ENCODE results near the gene NHS. TPM values are rescaled to one million over a fixed set of nuclear protein-coding genes. Genes with fewer than 3 reads are reported as not detected.

Gene NHS
- total and polyA plus RNA-seq, 11 donors, result 0.22 to 3.4 (median 1.1) TPM

DNA sequence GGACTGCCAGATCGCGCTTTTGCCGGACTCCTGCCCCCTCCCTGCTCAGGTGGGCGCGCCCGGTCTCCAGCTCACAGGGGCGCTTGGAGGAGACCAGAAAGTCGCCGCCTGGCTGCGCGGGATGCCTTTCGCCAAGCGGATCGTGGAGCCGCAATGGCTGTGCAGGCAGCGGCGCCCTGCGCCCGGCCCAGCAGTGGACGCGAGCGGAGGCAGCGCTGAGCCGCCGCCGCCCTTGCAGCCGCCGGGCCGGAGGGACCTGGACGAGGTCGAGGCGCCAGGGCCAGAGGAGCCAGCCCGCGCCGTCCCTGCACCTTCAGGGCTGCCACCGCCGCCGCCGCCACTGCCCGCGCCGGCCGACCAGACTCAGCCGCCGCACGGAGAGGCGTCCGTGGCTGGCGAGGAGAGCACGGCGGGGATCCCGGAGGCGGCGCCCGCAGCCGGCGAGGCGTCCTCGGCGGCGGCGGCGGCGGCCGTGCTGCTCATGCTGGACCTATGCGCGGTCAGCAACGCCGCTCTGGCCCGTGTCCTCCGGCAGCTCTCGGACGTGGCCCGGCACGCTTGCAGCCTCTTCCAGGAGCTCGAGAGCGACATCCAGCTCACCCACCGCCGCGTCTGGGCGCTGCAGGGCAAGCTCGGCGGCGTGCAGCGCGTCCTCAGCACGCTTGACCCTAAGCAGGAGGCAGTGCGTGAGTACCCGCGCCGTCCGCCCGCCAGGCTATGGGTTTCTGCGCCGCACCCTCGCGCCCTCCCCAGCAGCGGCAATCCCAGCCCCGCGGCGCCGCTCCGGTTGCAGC lies 834 bp downstream of the NHS start:
- TF ChIP-seq CTCF (IDR thresholded peaks at IDR 0.05) (no peak), POLR2A (IDR thresholded peaks at IDR 0.05) (no peak)
- H3K36me3 ChIP-seq, result no peaks in the 10 kb centered on the region
- H3K9me3 ChIP-seq, result no peaks in the 10 kb centered on the region
- peak overlapping the region; percentile 26 to 67 (median 52) for H3K4me3 ChIP-seq
- H3K4me1 ChIP-seq, result peaks cover 0 to 14% (median 0%) of the 10 kb centered on the region in 12 donors
- intact Hi-C loops (cut with DNase I), result loop anchor here in 9 of 10 donors (2.0 to 10.0 kb wide), 9 partner anchors 131 to 319 kb away; no protein-coding TSS in a partner anchor
- peak overlapping the region in 6 of 12 donors; percentile 6 to 81 (median 34) for H3K27ac ChIP-seq
- peak in 2 of 4 donors; percentile 17 to 52 for ATAC-seq
- 0 to 60% (median 17%) methylated on average over 2 to 103 of the region's 103 CpGs for WGBS, 4 donors
- peak; percentile 6 to 57 (median 34) for DNase-seq
- H3K27me3 ChIP-seq, result peaks cover 0 to 38% (median 0%) of the 10 kb centered on the region in 9 donors

- H3K27ac ChIP-seq, result peak overlapping the region in 1 of 12 donors; percentile 81
- H3K4me3 ChIP-seq, result peak overlapping the region; percentile 26 to 67 (median 52)
- H3K27me3 ChIP-seq, result peaks cover 0 to 38% (median 0%) of the 10 kb centered on the region in 9 donors
- H3K9me3 ChIP-seq, result peaks cover 0 to 4% (median 0%) of the 10 kb centered on the region in 12 donors
- TF ChIP-seq POLR2A (IDR thresholded peaks at IDR 0.05), result no peak
- TF ChIP-seq CTCF (IDR thresholded peaks at IDR 0.05), result no peak
- no peak for ATAC-seq
- WGBS, 4 donors, result 1 to 44% (median 22%) methylated on average over 24 to 31 of the region's 31 CpGs
- H3K4me1 ChIP-seq, result peaks cover 0 to 14% (median 0%) of the 10 kb centered on the region in 12 donors
- intact Hi-C loops (cut with DNase I), result loop anchor here in 9 of 10 donors (2.0 to 10.0 kb wide), 9 partner anchors 132 to 318 kb away; no protein-coding TSS in a partner anchor
- H3K36me3 ChIP-seq, result no peaks in the 10 kb centered on the region
- peak in 1 of 5 donors; percentile 14 for DNase-seq
Observed at GRCh38 chrX:17376431-17377077, 1.6 kb downstream of the NHS start.

- peaks cover 0 to 14% (median 0%) of the 10 kb centered on the region in 12 donors for H3K4me1 ChIP-seq
- intact Hi-C loops (cut with DNase I), result loop anchor here in 9 of 10 donors (2.0 to 10.0 kb wide), 9 partner anchors 132 to 318 kb away; no protein-coding TSS in a partner anchor
Observed at GRCh38 chrX:17377091-17377717, 2.2 kb downstream of the NHS start.

More at GRCh38 chrX:17377091-17377717, 2.2 kb downstream of the NHS start:
- peak in 3 of 4 donors; percentile 12 to 60 (median 37) for ATAC-seq
- Histone ChIP-seq H3K4me3 (peak overlapping the region in 11 of 12 donors; percentile 39 to 67 (median 53)), H3K9me3 (peaks cover 0 to 10% (median 0%) of the 10 kb centered on the region in 12 donors), H3K27me3 (peaks cover 0 to 38% (median 0%) of the 10 kb centered on the region in 9 donors), H3K27ac (peak overlapping the region in 1 of 12 donors; percentile 27), H3K36me3 (no peaks in the 10 kb centered on the region)
- peak; percentile 5 to 44 (median 28) for DNase-seq
- 0 to 48% (median 11%) methylated on average over 40 to 46 of the region's 46 CpGs for WGBS, 4 donors
- TF ChIP-seq CTCF (IDR thresholded peaks at IDR 0.05), result no peak
- no peak for TF ChIP-seq POLR2A (IDR thresholded peaks at IDR 0.05)
